Measurements from ENCODE around the gene CALML5.
A peak's percentile ranks its signal among the peaks of the same experiment; 100 is the strongest.

DNA sequence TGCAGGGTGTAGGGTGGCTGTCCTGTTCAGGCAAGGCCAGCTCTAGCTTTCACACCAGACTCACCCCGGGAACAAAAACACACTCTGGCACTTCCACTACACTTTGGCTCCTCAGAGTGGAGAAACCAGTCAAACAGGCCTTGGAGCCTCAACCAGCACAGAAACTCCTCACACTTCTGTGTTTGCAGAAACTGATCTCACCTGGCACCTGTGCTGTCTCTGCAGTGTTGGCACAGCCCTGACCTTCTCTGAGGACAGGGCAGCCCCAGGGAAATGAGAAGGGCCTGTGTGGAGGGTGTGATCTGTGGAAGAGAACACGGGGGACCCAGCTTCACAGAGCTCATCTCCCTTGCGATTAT, 4.1 kb upstream of the CALML5 start:
- TF ChIP-seq, protein P1, sequence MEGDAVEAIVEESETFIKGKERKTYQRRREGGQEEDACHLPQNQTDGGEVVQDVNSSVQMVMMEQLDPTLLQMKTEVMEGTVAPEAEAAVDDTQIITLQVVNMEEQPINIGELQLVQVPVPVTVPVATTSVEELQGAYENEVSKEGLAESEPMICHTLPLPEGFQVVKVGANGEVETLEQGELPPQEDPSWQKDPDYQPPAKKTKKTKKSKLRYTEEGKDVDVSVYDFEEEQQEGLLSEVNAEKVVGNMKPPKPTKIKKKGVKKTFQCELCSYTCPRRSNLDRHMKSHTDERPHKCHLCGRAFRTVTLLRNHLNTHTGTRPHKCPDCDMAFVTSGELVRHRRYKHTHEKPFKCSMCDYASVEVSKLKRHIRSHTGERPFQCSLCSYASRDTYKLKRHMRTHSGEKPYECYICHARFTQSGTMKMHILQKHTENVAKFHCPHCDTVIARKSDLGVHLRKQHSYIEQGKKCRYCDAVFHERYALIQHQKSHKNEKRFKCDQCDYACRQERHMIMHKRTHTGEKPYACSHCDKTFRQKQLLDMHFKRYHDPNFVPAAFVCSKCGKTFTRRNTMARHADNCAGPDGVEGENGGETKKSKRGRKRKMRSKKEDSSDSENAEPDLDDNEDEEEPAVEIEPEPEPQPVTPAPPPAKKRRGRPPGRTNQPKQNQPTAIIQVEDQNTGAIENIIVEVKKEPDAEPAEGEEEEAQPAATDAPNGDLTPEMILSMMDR (IDR thresholded peaks at IDR 0.05): no peak
- TF ChIP-seq POLR2A (IDR thresholded peaks at IDR 0.05): peak in 1 of 2 donors; percentile 30

All from thyroid gland (tissue), 4 donors.